GM19351 (cell line): Measurements from ENCODE around the gene OGFR.

ENCODE experiments used
- ATAC-seq: cut with Tn5 transposase; IDR thresholded peaks from one replicate; pipeline ENCODE4 v1.9.1; 2021; ENCODE audit warnings: mild to moderate bottlenecking, moderate library complexity; ENCODE audit not compliant: unreplicated experiment

Gene OGFR

DNA sequence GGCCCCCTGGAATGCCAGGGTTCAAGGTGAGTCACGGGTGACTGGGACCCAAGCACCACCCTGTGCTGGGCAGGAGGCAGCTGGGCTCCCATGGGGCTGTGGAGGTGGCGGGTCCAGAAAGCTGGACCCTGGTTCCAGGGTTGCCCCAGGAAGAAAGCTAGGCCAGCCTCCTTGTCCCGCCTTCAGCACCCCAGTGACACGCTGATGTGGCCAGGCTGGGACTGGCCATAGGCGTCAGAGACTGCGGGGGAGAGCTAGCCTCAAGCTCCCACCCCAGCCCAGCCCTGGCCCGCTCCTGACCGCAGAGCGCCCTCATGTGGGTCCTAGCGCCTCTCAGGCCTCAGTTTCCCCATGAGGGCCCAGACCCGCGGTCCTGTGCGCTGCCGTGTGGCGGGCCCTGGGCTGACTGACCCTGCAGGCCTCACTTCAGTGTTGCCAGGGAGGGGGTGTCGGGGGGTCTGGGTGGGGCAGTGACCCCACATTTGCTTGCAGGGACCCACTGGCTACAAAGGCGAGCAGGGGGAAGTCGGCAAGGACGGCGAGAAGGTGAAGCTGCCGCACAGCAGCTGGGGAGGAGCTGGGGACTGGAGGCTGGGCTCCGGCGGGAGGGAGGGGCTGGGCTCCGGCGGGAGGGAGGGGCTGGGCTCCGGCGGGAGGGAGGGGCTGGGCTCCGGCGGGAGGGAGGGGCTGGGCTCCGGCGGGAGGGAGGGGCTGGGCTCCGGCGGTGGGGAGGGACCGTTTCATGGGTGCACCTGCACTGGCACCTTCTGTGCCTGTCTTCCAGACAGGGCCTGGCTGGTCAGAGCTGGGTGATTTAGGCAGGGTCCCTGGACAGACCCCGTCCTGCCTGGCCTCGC lies 20.1 kb downstream of the OGFR start:
- no peak for ATAC-seq

DNA sequence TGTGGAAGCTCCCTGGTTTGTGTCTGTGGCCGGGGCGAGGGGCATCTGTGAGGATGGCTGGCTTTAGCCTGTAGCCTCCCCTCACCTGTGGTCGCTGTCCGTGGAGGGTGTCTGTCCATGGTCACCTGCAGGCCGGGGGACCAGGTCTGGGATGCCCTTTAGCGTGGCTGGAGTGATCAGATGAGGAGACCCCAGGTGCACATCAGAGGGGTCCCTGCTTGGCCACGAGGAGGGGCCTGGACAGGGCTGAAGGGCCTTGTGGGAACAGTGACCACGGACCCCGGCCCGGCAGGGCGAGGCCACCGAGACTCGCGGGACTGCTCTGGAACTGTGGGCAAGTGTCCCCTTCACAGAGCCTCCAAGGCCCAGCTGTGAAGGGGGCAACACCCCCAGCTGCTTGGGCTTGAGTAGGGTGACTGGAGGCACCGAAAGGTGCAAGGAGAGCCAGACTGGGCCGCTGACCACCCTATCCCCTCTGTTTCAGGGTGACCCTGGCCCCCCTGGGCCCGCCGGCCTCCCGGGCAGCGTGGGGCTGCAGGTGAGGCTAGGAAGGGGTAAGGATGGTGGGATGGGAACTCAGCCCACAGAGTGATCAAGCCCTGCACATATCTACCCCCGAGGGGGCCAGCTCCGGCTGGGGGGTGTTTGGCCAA lies 20.8 kb downstream of the OGFR start:
- no peak for ATAC-seq

DNA sequence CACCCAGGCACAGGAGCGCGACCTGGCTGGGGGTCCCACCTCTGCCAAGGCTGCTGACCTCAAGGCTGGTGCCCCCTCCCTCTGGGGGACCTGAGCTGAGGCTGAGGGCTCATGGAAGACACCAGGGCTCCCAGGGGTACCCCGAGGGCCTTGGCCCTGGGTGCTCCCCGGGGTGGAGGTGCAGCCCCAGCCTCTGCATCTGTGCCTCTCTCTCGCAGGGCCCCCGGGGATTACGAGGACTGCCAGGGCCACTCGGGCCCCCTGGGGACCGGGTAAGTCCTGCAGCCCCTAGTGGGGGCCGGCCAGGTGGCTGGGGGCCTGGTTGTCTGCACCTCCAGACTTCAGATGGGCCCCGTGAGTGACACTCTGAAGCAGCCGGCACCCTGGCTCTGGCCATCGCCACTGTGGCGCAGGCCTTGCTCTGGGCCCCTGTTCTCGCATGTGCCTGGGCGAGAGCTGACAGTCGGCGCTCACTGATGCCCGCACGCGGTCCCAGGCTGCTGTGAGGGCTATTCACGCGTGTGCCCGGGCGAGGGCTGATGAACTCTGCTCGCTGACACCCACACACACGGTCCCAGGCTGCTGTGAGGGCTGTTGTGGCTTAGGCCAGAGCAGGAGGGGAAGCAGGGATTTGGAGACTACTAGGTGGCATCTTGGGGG lies 21.5 kb downstream of the OGFR start:
- no peak for ATAC-seq

DNA sequence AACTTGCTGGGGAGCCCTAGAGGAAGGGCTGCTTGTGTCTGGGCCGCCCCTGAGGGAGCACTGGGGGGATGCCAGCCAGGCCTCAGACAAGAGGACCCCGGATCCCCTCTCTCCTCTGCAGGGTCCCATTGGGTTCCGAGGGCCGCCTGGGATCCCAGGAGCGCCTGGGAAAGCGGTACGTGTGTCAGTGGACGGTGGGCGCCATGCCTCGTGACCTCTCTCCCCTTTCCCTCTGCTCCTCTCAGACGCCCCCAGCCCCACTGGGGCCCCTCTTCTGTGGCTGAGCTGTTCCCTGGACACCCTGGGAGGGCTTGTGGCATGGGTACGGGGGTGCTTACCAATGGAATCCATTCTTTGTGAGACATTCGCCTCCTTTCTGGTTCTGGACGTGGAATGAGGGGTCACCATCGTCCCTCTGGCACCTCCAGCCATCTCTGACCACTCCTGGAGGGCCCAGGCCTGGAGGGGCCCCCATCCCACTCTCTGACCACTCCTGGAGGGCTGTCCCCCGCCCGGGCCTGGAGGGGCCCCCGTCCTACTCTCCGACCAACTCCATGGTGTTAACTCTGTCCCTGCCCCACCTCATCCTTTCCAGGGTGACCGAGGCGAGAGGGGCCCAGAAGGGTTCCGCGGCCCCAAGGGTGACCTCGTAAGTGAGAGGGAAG lies 22.1 kb downstream of the OGFR start:
- ATAC-seq, result no peak

DNA sequence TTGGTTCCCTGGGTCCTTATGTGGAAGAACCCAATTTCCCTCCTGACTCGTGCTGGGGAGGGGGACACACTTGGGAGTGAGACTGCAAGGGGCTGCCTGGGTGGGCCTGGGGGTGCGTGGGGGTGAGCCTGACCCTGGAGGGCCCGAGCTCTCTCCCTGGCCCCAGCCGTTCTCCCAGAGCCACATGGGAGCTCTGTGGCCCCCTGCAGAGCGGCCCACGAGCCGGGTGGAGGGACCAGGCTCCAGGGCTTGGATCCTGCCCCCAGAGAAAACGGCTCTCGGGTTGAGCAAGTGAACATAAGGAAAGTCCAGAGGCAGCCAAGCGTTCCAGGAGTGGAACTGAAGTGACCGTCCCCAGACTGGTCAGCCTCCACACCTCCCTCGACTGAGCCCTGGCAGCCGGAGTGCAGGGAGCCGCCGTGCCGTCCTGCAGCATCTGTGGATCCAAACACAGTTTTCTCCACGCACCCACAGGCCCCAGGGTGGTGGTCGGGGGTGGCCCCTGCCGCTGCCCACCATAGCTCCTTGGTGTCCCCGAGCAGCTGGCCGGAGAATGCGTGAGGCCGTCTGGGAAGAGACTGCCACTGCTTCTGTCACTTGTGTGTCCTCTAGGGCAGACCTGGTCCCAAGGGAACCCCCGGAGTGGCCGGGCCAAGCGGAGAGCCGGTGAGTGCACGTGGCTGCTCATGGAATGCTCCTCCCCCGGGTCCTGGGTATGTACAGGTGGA lies 22.8 kb downstream of the OGFR start:
- ATAC-seq, result no peak

DNA sequence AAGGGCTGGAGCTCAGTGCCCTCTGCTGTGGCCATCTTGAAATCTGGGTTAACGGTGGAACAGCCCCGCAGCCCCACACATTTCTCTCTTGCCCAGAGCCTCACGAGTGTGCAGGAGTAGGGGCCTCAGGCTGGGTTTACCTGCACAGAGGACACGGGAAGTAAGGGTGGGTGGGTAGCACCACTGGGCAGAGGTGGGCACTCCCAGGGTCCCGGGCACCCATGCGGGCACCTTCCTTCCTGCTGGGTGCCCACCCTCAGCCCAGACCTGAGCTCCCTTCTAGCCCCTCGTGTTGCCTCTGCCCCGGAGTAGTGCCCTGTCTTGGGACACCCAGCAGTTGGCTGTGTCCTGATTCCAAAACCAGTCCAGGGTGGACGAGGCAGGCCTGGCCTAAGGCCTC lies 23.4 kb downstream of the OGFR start:
- ATAC-seq, result no peak

DNA sequence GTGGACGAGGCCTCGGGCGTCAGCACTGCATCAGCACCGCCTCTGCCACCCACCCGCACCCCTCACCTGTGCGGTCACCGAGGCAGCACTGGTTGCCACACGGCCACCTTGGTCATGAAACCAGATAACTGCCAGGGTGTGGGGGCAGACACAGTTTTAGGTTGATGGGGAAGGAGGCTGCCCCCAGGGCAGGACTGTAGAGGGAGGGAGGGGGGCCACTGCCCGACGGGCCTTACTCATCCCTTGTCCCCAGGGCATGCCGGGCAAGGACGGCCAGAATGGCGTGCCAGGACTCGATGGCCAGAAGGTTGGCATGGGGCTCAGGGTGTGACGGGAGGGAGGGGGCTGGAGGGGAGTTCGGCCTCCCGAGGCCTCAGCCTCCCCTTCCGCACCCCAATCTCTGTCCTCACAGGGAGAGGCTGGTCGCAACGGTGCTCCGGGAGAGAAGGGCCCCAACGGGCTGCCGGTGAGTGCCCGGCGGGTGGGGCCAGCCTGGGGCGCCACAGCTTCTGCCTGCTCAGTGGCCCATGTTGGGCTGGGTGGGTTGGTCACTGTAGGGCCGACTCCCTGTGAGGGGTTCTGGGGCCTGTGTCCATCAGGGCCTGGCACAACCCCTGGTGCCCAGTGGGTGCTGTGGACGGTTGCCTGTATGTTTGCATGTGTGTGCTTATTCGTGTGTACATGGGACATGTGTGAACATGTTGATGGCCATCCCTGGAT lies 24.0 kb downstream of the OGFR start:
- ATAC-seq, result no peak

DNA sequence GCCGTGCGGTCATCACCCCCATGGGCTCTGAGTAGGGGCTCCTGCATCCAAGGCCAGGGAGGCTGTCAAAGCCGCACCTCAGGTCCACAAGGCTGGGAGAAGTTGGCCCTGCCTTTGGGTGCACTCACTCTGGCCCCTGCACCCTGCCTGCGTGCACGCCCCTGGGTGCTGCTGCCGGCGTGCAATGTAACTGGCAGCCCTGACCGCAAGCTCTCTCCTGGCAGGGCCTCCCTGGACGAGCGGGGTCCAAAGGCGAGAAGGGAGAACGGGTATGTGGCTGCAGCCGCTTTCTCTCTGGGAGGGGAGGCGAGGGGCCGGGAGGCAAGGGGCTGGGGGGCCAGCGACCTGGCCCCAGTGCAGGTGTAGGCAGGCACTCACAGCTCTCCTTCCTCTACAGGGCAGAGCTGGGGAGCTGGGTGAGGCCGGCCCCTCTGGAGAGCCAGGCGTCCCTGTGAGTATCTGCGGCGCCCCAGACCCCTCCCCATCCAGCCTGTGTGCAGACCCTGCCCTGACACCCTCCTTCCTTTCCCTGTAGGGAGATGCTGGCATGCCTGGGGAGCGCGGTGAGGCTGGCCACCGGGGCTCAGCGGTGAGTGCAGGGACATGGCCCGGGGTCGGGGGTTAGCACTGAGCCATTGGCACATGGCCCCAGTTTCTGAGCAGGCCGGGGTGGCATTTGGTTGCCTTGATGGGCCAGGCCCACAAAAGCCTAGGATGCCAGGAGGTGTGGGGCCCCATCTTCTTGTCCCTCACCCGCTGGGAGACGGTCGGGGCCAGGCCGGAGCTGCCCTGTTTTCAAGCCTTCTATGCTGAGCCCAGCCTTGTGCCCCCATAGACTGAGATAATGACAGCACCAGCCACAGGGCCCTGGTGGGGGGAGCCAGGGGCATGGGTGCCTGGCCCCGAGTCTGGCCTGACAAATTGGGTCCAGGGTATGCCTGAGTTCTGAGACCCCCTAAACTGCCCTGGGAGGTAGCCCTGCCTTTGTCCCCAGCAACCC lies 24.9 kb downstream of the OGFR start:
- ATAC-seq, result no peak

DNA sequence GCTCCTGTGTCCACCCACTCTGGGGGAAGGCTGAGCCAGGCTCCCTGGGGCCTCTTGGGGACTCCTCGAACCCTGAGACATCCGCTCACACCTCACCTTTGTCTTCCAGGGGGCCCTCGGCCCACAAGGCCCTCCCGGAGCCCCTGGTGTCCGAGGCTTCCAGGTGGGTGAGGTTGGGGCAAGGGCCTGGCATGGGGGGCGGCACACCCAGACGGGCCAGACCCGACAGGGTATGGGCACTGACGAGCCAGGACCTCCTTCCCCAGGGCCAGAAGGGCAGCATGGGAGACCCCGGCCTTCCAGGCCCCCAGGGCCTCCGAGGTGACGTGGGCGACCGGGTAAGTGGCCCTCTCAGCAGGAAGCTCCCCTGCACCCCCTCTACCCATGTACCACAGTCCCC lies 25.6 kb downstream of the OGFR start:
- ATAC-seq, result no peak

DNA sequence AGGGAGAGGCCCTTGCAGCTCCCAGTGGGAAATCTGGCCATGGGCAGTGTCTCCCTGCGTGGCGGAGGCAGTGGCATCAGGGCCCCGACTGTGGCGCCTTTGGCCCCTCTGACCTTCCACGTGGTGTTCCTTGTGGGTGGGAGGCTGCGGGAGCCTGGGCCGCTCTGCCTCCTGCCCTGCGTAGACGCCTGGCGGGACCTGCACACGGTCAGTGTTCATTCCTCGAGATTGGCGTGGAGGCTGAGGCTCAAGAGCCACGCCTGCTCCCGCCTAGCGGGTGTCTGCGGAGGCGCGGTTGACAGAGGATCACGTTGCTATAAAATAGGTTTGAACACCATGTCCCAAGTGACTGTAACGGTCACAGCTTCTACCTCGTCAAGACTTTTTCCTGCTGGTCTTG lies 26.2 kb downstream of the OGFR start:
- ATAC-seq, result no peak

DNA sequence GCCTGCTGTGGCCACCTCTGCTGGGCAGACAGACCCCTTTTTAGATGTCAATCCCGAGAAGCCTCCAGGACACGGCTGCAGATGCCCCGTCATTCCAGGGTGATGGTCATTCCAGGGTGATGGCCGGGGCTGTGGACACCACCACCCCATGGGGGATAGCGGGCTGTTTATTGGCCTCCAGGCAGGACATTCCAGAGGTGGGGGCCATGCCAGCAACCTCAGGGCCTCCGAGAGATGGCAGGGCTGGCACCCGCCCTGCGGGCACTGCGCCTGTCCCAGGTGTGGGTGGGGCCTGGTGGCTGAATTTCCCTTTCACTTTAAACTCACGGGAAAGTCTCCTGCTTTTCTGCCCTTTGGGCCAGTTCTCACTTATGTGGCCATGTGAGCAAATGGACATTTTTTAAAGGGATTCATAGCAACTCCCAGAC lies 26.7 kb downstream of the OGFR start:
- no peak for ATAC-seq

DNA sequence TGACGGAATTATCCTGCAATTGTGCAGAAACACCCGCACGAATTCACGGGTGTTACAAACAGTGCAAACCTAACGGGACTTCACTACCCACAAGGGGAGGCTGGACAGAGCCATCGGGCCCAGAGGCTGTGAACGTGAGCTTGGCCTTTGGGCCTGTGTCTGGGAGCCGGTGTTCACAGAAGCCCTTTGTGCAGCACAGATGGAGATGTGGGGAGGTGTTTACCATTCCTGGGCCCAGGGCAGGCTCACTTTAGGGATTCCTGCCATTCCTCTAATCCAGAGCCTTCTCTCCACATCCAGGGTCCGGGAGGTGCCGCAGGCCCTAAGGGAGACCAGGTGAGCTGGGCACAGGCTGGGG lies 27.2 kb downstream of the OGFR start:
- ATAC-seq, result no peak

DNA sequence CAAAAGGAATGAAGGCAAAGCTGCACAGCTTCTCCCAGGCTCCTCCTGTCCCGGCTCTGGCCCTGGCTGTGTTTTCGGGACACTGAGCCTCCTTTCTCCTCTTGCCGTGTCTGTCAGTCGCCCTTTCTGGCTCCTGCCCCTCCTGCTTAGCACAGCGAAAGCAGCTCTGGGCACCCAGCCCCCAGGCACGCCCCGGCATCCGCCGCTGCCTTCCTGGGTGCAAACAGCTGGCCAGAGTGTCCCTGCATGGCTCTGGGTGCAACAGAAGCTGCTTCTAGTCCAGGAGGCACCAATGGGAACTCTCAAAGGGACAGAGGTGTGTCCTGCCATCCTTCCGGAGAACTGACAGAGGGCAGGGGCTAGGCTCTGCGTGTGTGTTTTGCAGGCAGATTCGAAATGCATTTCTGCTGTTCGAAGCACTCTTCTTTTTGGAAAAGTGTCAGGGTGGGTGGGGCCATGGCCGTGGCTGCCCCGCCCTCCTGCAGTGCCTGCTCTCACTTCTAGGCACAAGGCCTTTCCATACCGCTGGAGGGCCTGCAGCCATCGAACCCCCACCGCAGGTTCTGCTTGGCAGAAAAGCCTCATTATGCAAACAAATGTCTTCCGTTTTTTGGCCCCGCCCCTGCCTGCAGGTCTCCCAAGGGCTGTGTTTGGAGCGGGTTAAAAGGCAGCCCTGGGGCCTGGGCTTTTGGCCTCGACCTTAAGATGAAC lies 27.7 kb downstream of the OGFR start:
- ATAC-seq, result no peak

DNA sequence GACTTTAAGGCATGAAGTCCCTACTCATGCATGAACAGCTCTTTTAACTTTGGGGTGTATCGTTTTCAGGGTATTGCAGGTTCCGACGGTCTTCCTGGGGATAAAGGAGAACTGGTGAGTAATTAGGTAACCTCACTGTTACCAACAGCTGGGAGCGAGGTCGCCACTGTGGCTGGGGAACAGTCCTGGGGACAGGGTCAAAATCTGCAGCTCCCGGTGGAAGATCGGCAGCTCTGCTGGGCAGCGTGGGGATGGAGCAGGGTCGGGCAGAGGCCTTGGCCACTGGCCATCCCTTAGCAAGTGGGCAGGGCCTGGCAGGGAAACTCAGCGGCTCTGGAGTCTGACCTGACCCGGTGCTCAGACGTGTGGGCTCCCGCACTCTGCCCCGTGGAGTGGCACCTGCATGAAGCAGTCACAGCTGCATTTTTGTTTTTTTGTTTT lies 28.3 kb downstream of the OGFR start:
- ATAC-seq, result no peak

DNA sequence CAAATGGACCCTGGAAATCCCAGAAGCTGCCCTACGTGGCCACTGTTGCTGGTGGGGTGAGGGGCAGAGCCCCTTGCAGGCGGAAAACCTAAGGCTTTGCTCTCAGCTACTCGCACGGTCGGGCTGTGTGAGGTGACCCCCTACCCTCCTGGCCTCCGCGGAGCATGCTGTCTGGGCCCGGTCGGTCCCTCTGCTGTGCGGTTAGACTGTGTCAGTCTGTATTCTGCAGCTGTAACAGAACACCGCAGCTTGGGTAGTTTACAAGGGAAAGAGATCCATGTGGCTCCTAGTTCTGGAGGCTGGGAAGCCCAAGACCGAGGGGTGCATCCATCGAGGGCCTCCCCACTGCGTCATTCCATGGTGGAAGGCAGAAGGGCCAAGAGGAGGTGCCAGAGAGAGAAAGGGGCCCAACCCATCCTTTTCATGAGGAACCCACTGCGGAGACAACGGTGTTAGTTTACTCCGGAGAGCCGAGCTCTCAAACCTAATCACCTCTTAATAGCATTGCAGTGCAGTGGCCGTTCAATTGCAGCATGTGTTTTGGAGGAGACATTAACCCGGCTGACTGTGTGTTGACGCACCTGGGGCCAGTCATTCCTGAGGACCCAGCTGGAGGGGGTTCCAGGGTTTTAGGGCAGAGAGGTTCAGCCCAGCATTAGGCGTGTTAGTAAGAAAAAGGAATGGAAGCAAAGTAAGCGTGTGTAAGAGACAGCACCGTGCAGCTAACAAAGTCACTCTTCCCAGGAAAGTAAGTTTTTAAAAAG lies 30.5 kb downstream of the OGFR start:
- no peak for ATAC-seq

DNA sequence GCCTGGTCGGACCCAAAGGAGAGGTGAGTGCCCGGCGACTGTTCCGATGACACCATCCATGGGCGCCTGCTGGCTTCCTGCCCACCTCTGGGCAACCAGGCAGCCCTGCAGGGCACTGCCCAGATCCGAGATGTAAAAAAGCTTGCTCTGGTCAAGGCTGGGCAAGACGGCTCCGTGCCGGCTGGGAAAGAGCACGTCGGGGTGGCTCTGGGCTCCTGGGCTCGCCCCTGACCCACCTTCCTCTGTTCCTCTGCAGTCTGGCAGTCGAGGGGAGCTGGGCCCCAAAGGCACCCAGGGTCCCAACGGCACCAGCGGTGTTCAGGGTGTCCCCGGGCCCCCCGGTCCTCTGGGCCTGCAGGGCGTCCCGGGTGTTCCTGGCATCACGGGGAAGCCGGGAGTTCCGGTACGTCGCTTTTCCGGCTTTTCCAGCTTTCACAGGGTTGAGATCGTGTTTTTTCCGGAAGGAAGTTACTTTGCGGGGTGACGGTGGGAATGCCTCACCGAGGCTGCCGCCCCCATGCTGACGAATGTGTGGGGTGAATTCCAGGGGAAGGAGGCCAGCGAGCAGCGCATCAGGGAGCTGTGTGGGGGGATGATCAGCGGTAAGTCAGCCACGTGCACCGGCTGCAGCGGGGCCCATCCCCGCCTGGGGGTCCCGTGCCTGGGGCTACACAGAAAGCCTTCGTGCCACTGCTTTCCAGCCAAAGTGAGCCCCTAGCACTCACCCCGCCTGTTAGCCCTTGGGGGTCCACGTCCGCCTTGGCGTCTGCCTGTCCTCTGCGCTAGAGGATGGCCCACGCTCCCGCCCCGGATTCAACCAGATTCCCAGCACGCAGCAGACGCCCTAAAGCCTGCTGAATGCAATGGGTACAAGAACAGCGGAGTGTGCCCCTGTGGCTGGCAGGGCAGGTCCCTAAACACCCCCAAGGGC lies 31.6 kb downstream of the OGFR start:
- ATAC-seq, result no peak
